Endothelial cell of umbilical vein (primary cell): ENCODE measurements around the gene LGI4. TPM values are rescaled to one million over a fixed set of nuclear protein-coding genes. Genes with fewer than 3 reads are reported as not detected.
A peak's percentile ranks its signal among the peaks of the same experiment; 100 is the strongest.

Experiments used
- BruUV-seq: library from RNA; stranded (reverse); fragments of 400-500 nt; replicated peaks from 2 replicates; lab custom pipeline; 2021; lab: Mats Ljungman, UMichigan
- CTCF ChIA-PET: fragments of 300-600, 350-600 bp; sonication (Branson Sonifier 250); formaldehyde crosslinking; loops from one replicate; lab custom pipeline; 2021; ENCODE audit warnings: antibody characterized with exemption, inconsistent platforms; lab: Charles Lee
- POLR2A ChIA-PET: fragments of 300-600, 350-600 bp; sonication (Branson Sonifier 250); formaldehyde crosslinking; loops from one replicate; lab custom pipeline; 2021; ENCODE audit warnings: antibody characterized with exemption, inconsistent platforms; lab: Charles Lee
- DNase-seq: peaks from one replicate; pipeline ENCODE4 v3.0.0-alpha.2; 2011; ENCODE audit warnings: low read depth, low spot score
- FAIRE-seq: peaks from 2 replicates; lab custom pipeline; 2011; peaks lifted over from hg19 to GRCh38; lab: Jason Lieb, UNC
- H2AFZ ChIP-seq: 2 replicates; pipeline ENCODE4 v1.6.0; 2012; ENCODE audit warnings: low read depth, low read length, control low read depth, inconsistent platforms
- H3K27ac ChIP-seq: 2 replicates; pipeline ENCODE4 v1.5.1; 2011; ENCODE audit warnings: low read depth, mild to moderate bottlenecking, control low read depth, low read length, moderate library complexity; ENCODE audit not compliant: insufficient read depth
- H3K27me3 ChIP-seq, 2 experiments: 2 replicates each; pipeline versions ENCODE4 v1.6.0 to v1.6.1; 2011; ENCODE audit warnings: low read length in 2 of 2, mixed read lengths in 1 of 2; ENCODE audit not compliant: control insufficient read depth in 2 of 2, insufficient read depth in 2 of 2
- H3K36me3 ChIP-seq, 2 experiments: 2 replicates in 1 of 2; 3 replicates in 1 of 2; pipeline ENCODE4 v1.5.1; 2011; ENCODE audit warnings: low read length in 2 of 2, mild to moderate bottlenecking in 1 of 2, moderate library complexity in 1 of 2; ENCODE audit not compliant: control insufficient read depth in 2 of 2, insufficient read depth in 2 of 2; ENCODE audit errors: extremely low read depth in 1 of 2
- H3K4me1 ChIP-seq: 3 replicates; pipeline ENCODE4 v1.5.1; 2011; ENCODE audit warnings: mild to moderate bottlenecking, low read length; ENCODE audit not compliant: control insufficient read depth, insufficient read depth; ENCODE audit errors: extremely low read depth
- H3K4me2 ChIP-seq: 2 replicates; pipeline ENCODE4 v1.6.1; 2011; ENCODE audit warnings: low read length, control low read depth, mixed read lengths; ENCODE audit not compliant: insufficient read depth
- H3K4me3 ChIP-seq, 3 experiments: fragments of 200-600 bp in 1 of 3; sonication (generic), shearing (Covaris generic) in 1 of 3; replicated peaks in 1 of 3; 2 replicates each; pipeline ENCODE4 v1.5.1; 2011 to 2016; ENCODE audit warnings: control low read depth in 3 of 3, low read length in 3 of 3, mild to moderate bottlenecking in 2 of 3, inconsistent platforms in 1 of 3, low read depth in 1 of 3, moderate library complexity in 1 of 3; ENCODE audit not compliant: insufficient read depth in 1 of 3
- H3K79me2 ChIP-seq: 2 replicates; pipeline ENCODE4 v1.6.0; 2012; ENCODE audit warnings: low read length, inconsistent platforms; ENCODE audit not compliant: control insufficient read depth, insufficient read depth
- H3K9ac ChIP-seq: replicated peaks from 2 replicates; pipeline ENCODE3; 2011; ENCODE audit warnings: low read length, control low read depth; ENCODE audit not compliant: insufficient read depth; ENCODE audit errors: extremely low read depth
- H3K9me1 ChIP-seq: replicated peaks from 3 replicates; pipeline ENCODE4 v1.6.0; 2011; ENCODE audit warnings: mild to moderate bottlenecking, low read length; ENCODE audit not compliant: control insufficient read depth, insufficient read depth; ENCODE audit errors: extremely low read depth
- H3K9me3 ChIP-seq: replicated peaks from 2 replicates; pipeline ENCODE4 v1.5.1; 2012; ENCODE audit warnings: low read length, inconsistent platforms; ENCODE audit not compliant: control insufficient read depth, insufficient read depth
- H4K20me1 ChIP-seq: replicated peaks from 2 replicates; pipeline ENCODE3; 2011; ENCODE audit warnings: mild to moderate bottlenecking, low read length; ENCODE audit not compliant: control insufficient read depth, insufficient read depth; ENCODE audit errors: extremely low read depth
- CTCF ChIP-seq, 2 donors: IDR thresholded peaks; 1 replicate in 1 of 2; 2 replicates in 1 of 2; pipeline ENCODE4 v1.5.1; 2011; ENCODE audit warnings: low read length in 2 of 2, mild to moderate bottlenecking in 2 of 2, moderate library complexity in 2 of 2, control low read depth in 1 of 2, inconsistent platforms in 1 of 2, low read depth in 1 of 2; ENCODE audit not compliant: insufficient read depth in 1 of 2; ENCODE audit errors: extremely low read depth in 1 of 2
- EZH2 ChIP-seq: IDR thresholded peaks from 2 replicates; pipeline ENCODE4 v1.6.1; 2012; ENCODE audit warnings: borderline replicate concordance, low read depth, mild to moderate bottlenecking, moderate library complexity, low read length, inconsistent platforms; ENCODE audit not compliant: severe bottlenecking
- FOS ChIP-seq: IDR thresholded peaks from 2 replicates; pipeline ENCODE4 v1.6.1; 2011; ENCODE audit warnings: mild to moderate bottlenecking, low read length, moderate library complexity, borderline replicate concordance; ENCODE audit not compliant: insufficient read depth
- GATA2 ChIP-seq: IDR thresholded peaks from 2 replicates; pipeline ENCODE4 v1.7.0; 2011; ENCODE audit warnings: low read depth, mild to moderate bottlenecking, moderate library complexity, mixed read lengths, low read length; ENCODE audit not compliant: insufficient read length, insufficient read depth
- JUN ChIP-seq: IDR thresholded peaks from 2 replicates; pipeline ENCODE4 v1.6.1; 2011; ENCODE audit warnings: borderline replicate concordance, low read depth; ENCODE audit not compliant: insufficient read length, insufficient read depth
- MAX ChIP-seq: IDR thresholded peaks from 2 replicates; pipeline ENCODE4 v1.6.1; 2011; ENCODE audit not compliant: insufficient read depth, insufficient read length
- MYC ChIP-seq: IDR thresholded peaks from one replicate; pipeline ENCODE4 v1.6.1; 2011; ENCODE audit warnings: mild to moderate bottlenecking, low read depth, low read length
- POLR2A ChIP-seq: IDR thresholded peaks from 2 replicates; pipeline ENCODE4 v1.6.1; 2012; ENCODE audit warnings: low read depth, mild to moderate bottlenecking, control low read depth, low read length
- POLR2AphosphoS5 ChIP-seq: IDR thresholded peaks from 2 replicates; pipeline ENCODE4 v1.6.1; 2012; ENCODE audit warnings: low read depth, mild to moderate bottlenecking, control low read depth, low read length, moderate library complexity; ENCODE audit not compliant: insufficient read depth
- dilution Hi-C: fragments of 300-500 bp; cut with MboI; formaldehyde crosslinking; loops from one replicate; pipeline ENCODE4 v1.15.0; 2019; ENCODE audit warnings: low sequenced_read_pairs; ENCODE audit not compliant: extremely low pct_ligation_motif_present
- intact Hi-C: fragments of 100-400 bp; cut with micrococcal nuclease; formaldehyde crosslinking; loops from one replicate; pipeline ENCODE4 v1.10.0; 2022
- polyA plus RNA-seq, 4 experiments: library from polyadenylated mRNA; depleted of rRNA in 3 of 4; stranded (reverse) in 3 of 4; unstranded in 1 of 4; fragments of >200 nt; gene quantifications; 2 replicates each; pipeline versions ENCODE4 v1.2.1 to v1.2.3, GENCODE V29; 2011 to 2012; ENCODE audit warnings: missing spikeins in 1 of 4
- total RNA-seq: library from RNA; stranded (reverse); gene quantifications from 2 replicates; pipeline ENCODE4 v1.2.3, GENCODE V29; 2021

Gene LGI4
- total and polyA plus RNA-seq, 2 donors (not counting 3 experiments of a cell fraction or from before 2014, with no cell fraction given): not detected

GRCh38 chr19:35143231-35143715, 8.4 kb upstream of the LGI4 start, which contains the start of gene FXYD7:
TSS of gene FXYD7 (plus strand) at chr19:35143255. CDS start at chr19:35143334, 79 bp downstream.
- dilution Hi-C loops: no loop called here
- Histone ChIP-seq H3K27me3 (peaks cover 16 to 17% of the 10 kb centered on the region in 2 experiments), H3K36me3 (no peaks in the 10 kb centered on the region), H3K9me3 (no peaks in the 10 kb centered on the region), H3K79me2 (no peaks in the 10 kb centered on the region), H3K9ac (no peak within 1 kb of the TSS), H3K27ac (no peak within 1 kb of the TSS), H3K4me1 (peaks cover 11% of the 10 kb centered on the region), H2AFZ (peak within 1 kb of the TSS; percentile 40), H3K9me1 (no peaks in the 10 kb centered on the region), H3K4me3 (peak within 1 kb of the TSS in 1 of 3 experiments; percentile 9), H4K20me1 (no peaks in the 10 kb centered on the region), H3K4me2 (peak within 1 kb of the TSS; percentile 19)
- BruUV-seq: no TSS peak
- ChIA-PET POLR2A (no interaction called here), CTCF (interaction anchor here (0.6 to 3.5 kb wide), 8 partner anchors 10 to 572 kb away, joined by 3 to 73 read pairs (median 4); partner anchors contain the start of gene FXYD5)
- DNase-seq (no peak), FAIRE-seq (no peak)
- no peak for TF ChIP-seq FOS
- TF ChIP-seq MAX: no peak
- TF ChIP-seq CTCF (IDR thresholded peaks at IDR 0.05; ENCODE audit: extremely low read depth in 1 of 2, insufficient read depth in 1 of 2, low read depth in 1 of 2, low read length in 2 of 2): no peak
- TF ChIP-seq GATA2: no peak
- TF ChIP-seq MYC: no peak
- no peak for TF ChIP-seq EZH2
- no peak for TF ChIP-seq JUN
- TF ChIP-seq POLR2AphosphoS5: no peak
- TF ChIP-seq POLR2A: no peak
- intact Hi-C loops: loop anchor here (5.0 kb wide), 1 partner anchor 181 kb away; the partner anchor contains the start of gene ZNF792
